HCT116 (cell line): ENCODE measurements around the gene MAIP1. TPM values are rescaled to one million over a fixed set of nuclear protein-coding genes. Genes with fewer than 3 reads are reported as not detected.
A peak's percentile ranks its signal among the peaks of the same experiment; 100 is the strongest.

Source experiments
- ATAC-seq: fragments of 200-7000 bp; cut with Tn5 transposase; 2 replicates; pipeline ENCODE4 v1.9.1; 2020; ENCODE audit warnings: mild to moderate bottlenecking, moderate library complexity
- BruUV-seq: library from RNA; stranded (reverse); fragments of 400-500 nt; replicated peaks from 2 replicates; lab custom pipeline; 2021; lab: Mats Ljungman, UMichigan
- CTCF ChIA-PET: fragments of 300-600 bp; sonication (Branson Sonifier 250); formaldehyde crosslinking; loops from one replicate; lab custom pipeline; 2021; ENCODE audit warnings: antibody characterized with exemption; lab: Charles Lee
- POLR2A ChIA-PET: fragments of 300-600, 350-600 bp; sonication (Branson Sonifier 250); formaldehyde crosslinking; loops from one replicate; lab custom pipeline; 2021; ENCODE audit warnings: antibody characterized with exemption; lab: Charles Lee
- RAD21 ChIA-PET, 2 experiments: fragments of 300-600 bp; sonication (Branson Sonifier 250); formaldehyde crosslinking; loops; one replicate each; lab custom pipeline; 2023; ENCODE audit warnings: low total read pairs in 2 of 2; ENCODE audit not compliant: uncharacterized antibody in 2 of 2, unreplicated experiment in 2 of 2, low non-redundant PET in 1 of 2; lab: Charles Lee
- DNase-seq: peaks from one replicate; pipeline ENCODE4 v3.0.0-alpha.2; 2010; ENCODE audit warnings: low read depth, low spot score
- H2AFZ ChIP-seq: fragments of 200-600 bp; shearing (Covaris generic), sonication (generic); 2 replicates; pipeline ENCODE4 v1.6.1; 2017; ENCODE audit warnings: low read depth, mixed run types, mixed read lengths, antibody characterized with exemption, low read length; ENCODE audit not compliant: poor library complexity, severe bottlenecking
- H3K27ac ChIP-seq: 2 replicates; pipeline ENCODE4 v1.5.1; 2012; ENCODE audit warnings: low read depth, low read length
- H3K27me3 ChIP-seq: fragments of 200-600 bp; sonication (generic); 2 replicates; pipeline ENCODE4 v1.6.1; 2016; ENCODE audit warnings: mixed run types, low read length, mixed read lengths; ENCODE audit not compliant: insufficient read depth
- H3K36me3 ChIP-seq, 2 experiments: fragments of 200-500 bp in 1 of 2; fragments of 200-600 bp in 1 of 2; sonication (Bioruptor generic) in 1 of 2; sonication (generic) in 1 of 2; 2 replicates each; pipeline versions ENCODE4 v1.5.1 to v1.6.1; 2014 to 2016; ENCODE audit warnings: low read length in 2 of 2, inconsistent platforms in 1 of 2, mixed read lengths in 1 of 2, mixed run types in 1 of 2; ENCODE audit not compliant: insufficient read depth in 2 of 2, control insufficient read depth in 1 of 2
- H3K4me1 ChIP-seq, 2 experiments: fragments of 200-600 bp in 1 of 2; sonication (generic) in 1 of 2; 2 replicates each; pipeline versions ENCODE4 v1.5.1 to v1.6.1; 2012 to 2017; ENCODE audit warnings: low read length in 2 of 2, inconsistent platforms in 1 of 2, mild to moderate bottlenecking in 1 of 2, mixed read lengths in 1 of 2, mixed run types in 1 of 2, moderate library complexity in 1 of 2; ENCODE audit not compliant: insufficient read depth in 2 of 2, control insufficient read depth in 1 of 2
- H3K4me2 ChIP-seq: fragments of 200-600 bp; sonication (generic); 2 replicates; pipeline ENCODE4 v1.6.1; 2017; ENCODE audit warnings: mixed run types, low read length, mixed read lengths
- H3K4me3 ChIP-seq, 2 experiments: fragments of 200-600 bp in 1 of 2; sonication (generic) in 1 of 2; replicated peaks in 1 of 2; 2 replicates each; pipeline ENCODE4 v1.5.1; 2011 to 2016; ENCODE audit warnings: low read length in 2 of 2, control low read depth in 1 of 2, low read depth in 1 of 2, mild to moderate bottlenecking in 1 of 2, mixed read lengths in 1 of 2, mixed run types in 1 of 2
- H3K79me2 ChIP-seq: fragments of 200-600 bp; sonication (generic); 2 replicates; pipeline ENCODE4 v1.6.1; 2017; ENCODE audit warnings: mild to moderate bottlenecking, mixed run types, low read length, moderate library complexity, mixed read lengths; ENCODE audit not compliant: insufficient read depth
- H3K9ac ChIP-seq: fragments of 200-600 bp; sonication (generic); 2 replicates; pipeline ENCODE4 v1.6.1; 2016; ENCODE audit warnings: low read length, mixed read lengths
- H3K9me2 ChIP-seq: fragments of 200-600 bp; sonication (generic), shearing (Covaris generic); 2 replicates; pipeline ENCODE4 v1.6.1; 2017; ENCODE audit warnings: mixed run types, mild to moderate bottlenecking, moderate library complexity; ENCODE audit not compliant: insufficient read depth
- H3K9me3 ChIP-seq, 2 experiments: fragments of 200-500 bp in 1 of 2; fragments of 200-600 bp in 1 of 2; sonication (Bioruptor generic) in 1 of 2; sonication (generic) in 1 of 2; 2 replicates each; pipeline ENCODE4 v1.6.1; 2014 to 2017; ENCODE audit warnings: low read length in 2 of 2, mixed read lengths in 2 of 2, inconsistent platforms in 1 of 2, low read depth in 1 of 2, mild to moderate bottlenecking in 1 of 2, mixed run types in 1 of 2, moderate library complexity in 1 of 2; ENCODE audit not compliant: control insufficient read depth in 1 of 2, insufficient read depth in 1 of 2
- H4K20me1 ChIP-seq: fragments of 200-600 bp; sonication (generic), shearing (Covaris generic); 2 replicates; pipeline ENCODE4 v1.6.1; 2017; ENCODE audit warnings: mixed run types, mild to moderate bottlenecking, moderate library complexity; ENCODE audit not compliant: insufficient read depth
- CBX3 ChIP-seq: IDR thresholded peaks from 2 replicates; pipeline ENCODE4 v1.6.1; 2012; ENCODE audit warnings: low read depth
- POLR2A ChIP-seq: IDR thresholded peaks from 2 replicates; pipeline ENCODE4 v1.7.0; 2011; ENCODE audit warnings: borderline replicate concordance; ENCODE audit not compliant: insufficient read depth, insufficient read length; ENCODE audit errors: extremely low read depth
- SP1 ChIP-seq: IDR thresholded peaks from 2 replicates; pipeline ENCODE4 v1.6.1; 2012; ENCODE audit warnings: low read depth
- SRF ChIP-seq: IDR thresholded peaks from 2 replicates; pipeline ENCODE4 v1.6.1; 2012; ENCODE audit warnings: low read depth
- YY1 ChIP-seq: IDR thresholded peaks from 2 replicates; pipeline ENCODE4 v1.6.1; 2011; ENCODE audit warnings: low read length, low read depth, moderate library complexity, mild to moderate bottlenecking; ENCODE audit not compliant: insufficient replicate concordance; ENCODE audit errors: extremely low read depth
- ZFX ChIP-seq: fragments of 450-650 bp; IDR thresholded peaks from 2 replicates; pipeline ENCODE4 v1.6.1; 2017
- intact Hi-C: fragments of 100-400 bp; cut with micrococcal nuclease; formaldehyde crosslinking; loops from 2 replicates; pipeline ENCODE4 v1.10.0; 2022
- total RNA-seq: library from RNA; stranded (reverse); gene quantifications from one replicate; pipeline ENCODE4 v1.2.1, GENCODE V29; 2021; ENCODE audit not compliant: unreplicated experiment
- TF ChIP-seq, protein P1 (sequence below): IDR thresholded peaks from 2 replicates; pipeline ENCODE4 v1.6.1; 2012; ENCODE audit warnings: low read depth
- TF ChIP-seq, protein P2 (sequence below): IDR thresholded peaks from 2 replicates; pipeline ENCODE4 v1.6.1; 2011; ENCODE audit warnings: mild to moderate bottlenecking, low read length, moderate library complexity; ENCODE audit not compliant: insufficient replicate concordance; ENCODE audit errors: extremely low read depth

MAIP1 gene
- total RNA-seq, 1 experiment from 2014 or later = 32.5 TPM

DNA sequence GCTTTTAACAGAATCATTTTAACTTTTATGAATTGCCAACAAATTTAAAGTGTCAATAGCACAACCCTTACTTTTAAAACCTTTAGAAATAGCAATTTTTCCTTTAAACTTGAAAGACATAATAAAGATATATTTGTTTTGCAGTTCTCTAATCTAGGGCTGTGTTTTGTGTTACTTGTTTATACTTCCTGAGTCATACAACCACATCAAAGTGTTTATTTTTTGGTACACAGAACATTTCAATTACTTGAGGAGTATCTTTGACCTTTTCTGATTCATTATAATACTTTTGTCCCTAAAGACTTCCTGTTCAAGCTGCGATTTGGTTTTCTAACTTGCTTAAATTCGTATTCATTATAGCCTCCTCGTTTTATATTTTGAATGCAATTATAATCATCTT lies 21.9 kb upstream of the MAIP1 start:
- ChIA-PET RAD21 (no interaction called here), CTCF (no interaction called here), POLR2A (no interaction called here)
- H3K4me2 ChIP-seq = peak overlapping the region; percentile 21; the same call in 1 of the 2 replicates
- no peak for ATAC-seq
- H2AFZ ChIP-seq = no peak overlapping the region
- H3K4me1 ChIP-seq = peaks cover 9 to 12% of the 10 kb centered on the region in 2 experiments; a peak in 3 of 4 replicates
- H3K9ac ChIP-seq = no peak overlapping the region
- BruUV-seq = no TSS peak
- H3K4me3 ChIP-seq = no peak overlapping the region
- H4K20me1 ChIP-seq = peaks cover 5% of the 10 kb centered on the region; the same call in 1 of the 2 replicates
- no peaks in the 10 kb centered on the region for H3K9me2 ChIP-seq
- no peaks in the 10 kb centered on the region for H3K27me3 ChIP-seq
- no peaks in the 10 kb centered on the region for H3K9me3 ChIP-seq
- H3K36me3 ChIP-seq = peaks cover 8 to 13% of the 10 kb centered on the region in 2 experiments
- H3K27ac ChIP-seq = no peak overlapping the region
- no peak for TF ChIP-seq ZFX
- no peak for TF ChIP-seq SRF
- TF ChIP-seq SP1 = no peak
- no peak for TF ChIP-seq YY1
- TF ChIP-seq, protein P1, sequence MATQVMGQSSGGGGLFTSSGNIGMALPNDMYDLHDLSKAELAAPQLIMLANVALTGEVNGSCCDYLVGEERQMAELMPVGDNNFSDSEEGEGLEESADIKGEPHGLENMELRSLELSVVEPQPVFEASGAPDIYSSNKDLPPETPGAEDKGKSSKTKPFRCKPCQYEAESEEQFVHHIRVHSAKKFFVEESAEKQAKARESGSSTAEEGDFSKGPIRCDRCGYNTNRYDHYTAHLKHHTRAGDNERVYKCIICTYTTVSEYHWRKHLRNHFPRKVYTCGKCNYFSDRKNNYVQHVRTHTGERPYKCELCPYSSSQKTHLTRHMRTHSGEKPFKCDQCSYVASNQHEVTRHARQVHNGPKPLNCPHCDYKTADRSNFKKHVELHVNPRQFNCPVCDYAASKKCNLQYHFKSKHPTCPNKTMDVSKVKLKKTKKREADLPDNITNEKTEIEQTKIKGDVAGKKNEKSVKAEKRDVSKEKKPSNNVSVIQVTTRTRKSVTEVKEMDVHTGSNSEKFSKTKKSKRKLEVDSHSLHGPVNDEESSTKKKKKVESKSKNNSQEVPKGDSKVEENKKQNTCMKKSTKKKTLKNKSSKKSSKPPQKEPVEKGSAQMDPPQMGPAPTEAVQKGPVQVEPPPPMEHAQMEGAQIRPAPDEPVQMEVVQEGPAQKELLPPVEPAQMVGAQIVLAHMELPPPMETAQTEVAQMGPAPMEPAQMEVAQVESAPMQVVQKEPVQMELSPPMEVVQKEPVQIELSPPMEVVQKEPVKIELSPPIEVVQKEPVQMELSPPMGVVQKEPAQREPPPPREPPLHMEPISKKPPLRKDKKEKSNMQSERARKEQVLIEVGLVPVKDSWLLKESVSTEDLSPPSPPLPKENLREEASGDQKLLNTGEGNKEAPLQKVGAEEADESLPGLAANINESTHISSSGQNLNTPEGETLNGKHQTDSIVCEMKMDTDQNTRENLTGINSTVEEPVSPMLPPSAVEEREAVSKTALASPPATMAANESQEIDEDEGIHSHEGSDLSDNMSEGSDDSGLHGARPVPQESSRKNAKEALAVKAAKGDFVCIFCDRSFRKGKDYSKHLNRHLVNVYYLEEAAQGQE = no peak
- TF ChIP-seq, protein P2, sequence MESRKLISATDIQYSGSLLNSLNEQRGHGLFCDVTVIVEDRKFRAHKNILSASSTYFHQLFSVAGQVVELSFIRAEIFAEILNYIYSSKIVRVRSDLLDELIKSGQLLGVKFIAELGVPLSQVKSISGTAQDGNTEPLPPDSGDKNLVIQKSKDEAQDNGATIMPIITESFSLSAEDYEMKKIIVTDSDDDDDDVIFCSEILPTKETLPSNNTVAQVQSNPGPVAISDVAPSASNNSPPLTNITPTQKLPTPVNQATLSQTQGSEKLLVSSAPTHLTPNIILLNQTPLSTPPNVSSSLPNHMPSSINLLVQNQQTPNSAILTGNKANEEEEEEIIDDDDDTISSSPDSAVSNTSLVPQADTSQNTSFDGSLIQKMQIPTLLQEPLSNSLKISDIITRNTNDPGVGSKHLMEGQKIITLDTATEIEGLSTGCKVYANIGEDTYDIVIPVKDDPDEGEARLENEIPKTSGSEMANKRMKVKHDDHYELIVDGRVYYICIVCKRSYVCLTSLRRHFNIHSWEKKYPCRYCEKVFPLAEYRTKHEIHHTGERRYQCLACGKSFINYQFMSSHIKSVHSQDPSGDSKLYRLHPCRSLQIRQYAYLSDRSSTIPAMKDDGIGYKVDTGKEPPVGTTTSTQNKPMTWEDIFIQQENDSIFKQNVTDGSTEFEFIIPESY = no peak
- no peak for TF ChIP-seq CBX3
- no peak for TF ChIP-seq POLR2A
- intact Hi-C loops = no loop called here
- no peak for DNase-seq
- peaks cover 38% of the 10 kb centered on the region for H3K79me2 ChIP-seq
